NCI-H1417 (cell line): ENCODE data around the gene DMAC1.
A peak's percentile ranks its signal among the peaks of the same experiment; 100 is the strongest.

Experiments
- DNase-seq, 3 experiments: peaks; one replicate each; lab custom pipeline; 2025; lab: John Stamatoyannopoulos, UW

The DMAC1 gene

GRCh38 chr9:7799234-7799943, at the start of gene DMAC1:
Gene DMAC1 (minus strand): TSS chr9:7799778. CDS start chr9:7799734, 44 bp downstream.
- DNase-seq, result peak; percentile 70 to 84 (median 80)

GRCh38 chr9:7849362-7849761, 49.8 kb upstream of the DMAC1 start:
- DNase-seq, result no peak

GRCh38 chr9:7848498-7848897, 48.9 kb upstream of the DMAC1 start:
- no peak for DNase-seq

- peak in 1 of 3 experiments; percentile 5 for DNase-seq
These were observed 44.7 kb upstream of the DMAC1 start for GRCh38 chr9:7844242-7844641.

GRCh38 chr9:7841831-7842230, 42.3 kb upstream of the DMAC1 start:
- no peak for DNase-seq

GRCh38 chr9:7834531-7834930, 35.0 kb upstream of the DMAC1 start:
- DNase-seq, result no peak

- DNase-seq, result no peak
These were observed 28.8 kb upstream of the DMAC1 start for GRCh38 chr9:7828334-7828733.

- no peak for DNase-seq
These were observed 28.2 kb upstream of the DMAC1 start for GRCh38 chr9:7827792-7828191.

- no peak for DNase-seq
These were observed 27.5 kb upstream of the DMAC1 start for GRCh38 chr9:7827056-7827455.

- DNase-seq, result no peak
These were observed 24.1 kb upstream of the DMAC1 start for GRCh38 chr9:7823651-7824050.

GRCh38 chr9:7819984-7820383, 20.4 kb upstream of the DMAC1 start:
- DNase-seq, result no peak

- no peak for DNase-seq
These were observed 16.4 kb upstream of the DMAC1 start for GRCh38 chr9:7816021-7816420.

- DNase-seq, result no peak
These were observed 13.5 kb upstream of the DMAC1 start for GRCh38 chr9:7813030-7813429.

GRCh38 chr9:7811677-7812076, 12.1 kb upstream of the DMAC1 start:
- DNase-seq, result peak in 2 of 3 experiments; percentile 50 to 51

GRCh38 chr9:7802666-7803065, 3.1 kb upstream of the DMAC1 start:
- no peak for DNase-seq

- DNase-seq, result no peak
These were observed 337 bp upstream of the DMAC1 start for GRCh38 chr9:7799944-7800285.

GRCh38 chr9:7794196-7794595, 5.4 kb downstream of the DMAC1 start:
- no peak for DNase-seq

- DNase-seq, result peak; percentile 21 to 76 (median 40)
These were observed 8.2 kb downstream of the DMAC1 start for GRCh38 chr9:7791394-7791793.

GRCh38 chr9:7790819-7791182, 8.8 kb downstream of the DMAC1 start:
- no peak for DNase-seq

- no peak for DNase-seq
These were observed 9.4 kb downstream of the DMAC1 start for GRCh38 chr9:7790022-7790818.

GRCh38 chr9:7788772-7789171, 10.8 kb downstream of the DMAC1 start:
- no peak for DNase-seq

- DNase-seq, result no peak
These were observed 13.8 kb downstream of the DMAC1 start for GRCh38 chr9:7785813-7786212.

- DNase-seq, result no peak
These were observed 15.1 kb downstream of the DMAC1 start for GRCh38 chr9:7784472-7784871.

GRCh38 chr9:7783635-7784063, 15.9 kb downstream of the DMAC1 start:
- no peak for DNase-seq
